Effector memory CD4-positive, alpha-beta T cell (primary cell): ENCODE measurements around the gene CEP112.

Experiments used
- DNase-seq, 3 donors: peaks; one replicate each; pipeline ENCODE4 v3.0.0-alpha.2; 2020
- H3K27ac ChIP-seq: 2 replicates; pipeline ENCODE4 v1.7.0; 2013; ENCODE audit warnings: mild to moderate bottlenecking, low read length, moderate library complexity; ENCODE audit not compliant: insufficient read depth, poor library complexity, severe bottlenecking
- H3K27me3 ChIP-seq: replicated peaks from 2 replicates; pipeline ENCODE4 v1.7.0; 2013; ENCODE audit warnings: mild to moderate bottlenecking, low read length; ENCODE audit not compliant: insufficient read depth, control insufficient read depth, poor library complexity, severe bottlenecking
- H3K36me3 ChIP-seq: 2 replicates; pipeline ENCODE4 v1.7.0; 2013; ENCODE audit warnings: mild to moderate bottlenecking, low read length, moderate library complexity; ENCODE audit not compliant: control insufficient read depth, insufficient read depth
- H3K4me1 ChIP-seq: 2 replicates; pipeline ENCODE4 v1.7.0; 2013; ENCODE audit warnings: low read length, mild to moderate bottlenecking; ENCODE audit not compliant: control insufficient read depth, insufficient read depth, poor library complexity, severe bottlenecking
- H3K4me3 ChIP-seq: 2 replicates; pipeline ENCODE4 v1.7.0; 2013; ENCODE audit warnings: low read length, low read depth, mild to moderate bottlenecking; ENCODE audit not compliant: insufficient read depth, poor library complexity, severe bottlenecking
- H3K9me3 ChIP-seq: 2 replicates; pipeline ENCODE4 v1.7.0; 2013; ENCODE audit warnings: mild to moderate bottlenecking, low read length, moderate library complexity; ENCODE audit not compliant: control insufficient read depth

CEP112 gene

GRCh38 chr17:65711671-65712276 lies 480.2 kb downstream of the CEP112 start:
- H3K27ac ChIP-seq, result no peak overlapping the region
- no peaks in the 10 kb centered on the region for H3K9me3 ChIP-seq
- H3K36me3 ChIP-seq, result no peaks in the 10 kb centered on the region
- no peak for DNase-seq
- no peaks in the 10 kb centered on the region for H3K4me1 ChIP-seq
- no peaks in the 10 kb centered on the region for H3K27me3 ChIP-seq
- peak overlapping the region; percentile 17 for H3K4me3 ChIP-seq

GRCh38 chr17:65707780-65708179 lies 484.2 kb downstream of the CEP112 start:
- no peaks in the 10 kb centered on the region for H3K9me3 ChIP-seq
- no peaks in the 10 kb centered on the region for H3K36me3 ChIP-seq
- no peaks in the 10 kb centered on the region for H3K4me1 ChIP-seq
- no peak overlapping the region for H3K27ac ChIP-seq
- DNase-seq, result no peak
- no peaks in the 10 kb centered on the region for H3K27me3 ChIP-seq
- no peak overlapping the region for H3K4me3 ChIP-seq

DNA sequence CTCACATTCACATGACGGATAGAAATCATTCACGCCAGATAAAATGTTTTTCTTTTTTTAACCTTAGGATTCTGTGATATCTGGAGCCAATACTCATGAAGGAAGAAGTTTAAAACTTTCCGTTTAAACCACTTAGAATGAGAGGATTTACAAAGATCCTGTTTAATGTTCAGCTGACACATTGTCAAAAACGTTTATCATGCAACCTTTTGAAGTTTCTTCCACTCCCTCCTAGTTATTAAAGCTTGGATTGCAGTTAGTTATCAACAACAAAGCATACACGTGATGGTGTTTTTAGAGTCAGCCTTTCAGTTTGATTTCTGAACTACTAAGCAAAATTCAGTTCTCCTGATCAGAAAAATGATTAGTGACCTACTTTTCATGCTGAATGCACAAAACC lies 487.2 kb downstream of the CEP112 start:
- no peaks in the 10 kb centered on the region for H3K4me1 ChIP-seq
- no peak overlapping the region for H3K27ac ChIP-seq
- H3K27me3 ChIP-seq, result no peaks in the 10 kb centered on the region
- no peaks in the 10 kb centered on the region for H3K36me3 ChIP-seq
- no peaks in the 10 kb centered on the region for H3K9me3 ChIP-seq
- no peak overlapping the region for H3K4me3 ChIP-seq
- DNase-seq, result no peak

GRCh38 chr17:65703891-65704290 lies 488.0 kb downstream of the CEP112 start:
- Histone ChIP-seq H3K27me3 (no peaks in the 10 kb centered on the region), H3K4me1 (no peaks in the 10 kb centered on the region), H3K36me3 (no peaks in the 10 kb centered on the region), H3K4me3 (no peak overlapping the region), H3K27ac (no peak overlapping the region), H3K9me3 (no peaks in the 10 kb centered on the region)
- DNase-seq, result no peak

- Histone ChIP-seq H3K4me3 (no peak overlapping the region), H3K36me3 (no peaks in the 10 kb centered on the region), H3K27me3 (no peaks in the 10 kb centered on the region), H3K4me1 (no peaks in the 10 kb centered on the region), H3K27ac (no peak overlapping the region), H3K9me3 (no peaks in the 10 kb centered on the region)
- no peak for DNase-seq
Observed at GRCh38 chr17:65699459-65699858, 492.5 kb downstream of the CEP112 start.

GRCh38 chr17:65698381-65699061 lies 493.4 kb downstream of the CEP112 start:
- Histone ChIP-seq H3K36me3 (no peaks in the 10 kb centered on the region), H3K27me3 (no peaks in the 10 kb centered on the region), H3K9me3 (no peaks in the 10 kb centered on the region), H3K4me1 (no peaks in the 10 kb centered on the region), H3K27ac (no peak overlapping the region), H3K4me3 (no peak overlapping the region)
- DNase-seq, result no peak

DNA sequence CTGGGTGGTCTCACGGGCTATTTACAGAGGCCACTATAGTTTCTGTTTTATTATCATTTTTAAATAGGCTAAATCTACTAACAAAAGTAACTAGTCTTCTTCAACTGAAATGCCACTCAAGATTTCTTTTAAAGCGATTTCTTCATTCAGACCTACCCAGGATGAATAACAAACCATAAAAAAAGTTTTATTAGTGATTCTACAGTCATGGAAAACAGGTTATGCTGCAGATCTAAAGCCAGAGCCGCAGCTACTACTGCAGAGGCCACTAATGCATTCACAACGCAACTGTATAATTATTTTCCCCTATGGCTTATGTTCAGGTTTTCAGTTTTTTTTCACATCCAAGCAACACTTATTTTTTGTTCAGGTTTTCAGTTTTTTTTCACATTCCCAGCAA lies 494.3 kb downstream of the CEP112 start:
- Histone ChIP-seq H3K4me3 (no peak overlapping the region), H3K27me3 (no peaks in the 10 kb centered on the region), H3K36me3 (no peaks in the 10 kb centered on the region), H3K4me1 (no peaks in the 10 kb centered on the region), H3K27ac (no peak overlapping the region), H3K9me3 (no peaks in the 10 kb centered on the region)
- no peak for DNase-seq

DNA sequence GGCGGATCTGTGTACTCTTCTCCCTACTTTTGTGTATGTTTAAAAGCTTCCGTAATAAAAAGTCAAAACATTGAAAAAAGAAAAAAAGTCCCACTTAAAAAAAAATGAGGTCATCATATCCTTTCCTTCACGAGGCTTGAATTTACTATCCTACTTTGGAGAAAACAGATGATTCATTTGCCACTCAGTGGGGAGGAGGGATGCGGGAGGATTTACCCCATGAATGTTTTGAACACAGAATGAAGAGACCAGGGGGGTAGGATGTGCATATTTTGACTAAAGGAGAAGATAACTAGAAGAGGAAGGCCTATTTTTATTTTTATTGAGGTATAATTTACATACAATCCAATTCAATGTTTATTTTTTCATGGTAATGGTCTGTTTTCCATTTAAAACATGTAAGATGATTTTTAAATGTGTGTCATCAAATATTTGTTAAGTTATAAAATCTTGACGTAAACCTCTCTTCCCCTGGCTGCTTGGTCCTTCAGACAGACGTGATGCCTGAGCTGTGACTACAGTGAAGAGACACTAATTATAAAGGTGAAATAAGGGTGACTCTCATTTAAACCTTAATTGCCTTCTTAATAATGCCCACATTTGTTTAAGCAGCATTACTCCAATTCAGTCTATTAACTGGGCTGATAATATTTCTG lies 495.1 kb downstream of the CEP112 start:
- H3K9me3 ChIP-seq, result no peaks in the 10 kb centered on the region
- DNase-seq, result no peak

DNA sequence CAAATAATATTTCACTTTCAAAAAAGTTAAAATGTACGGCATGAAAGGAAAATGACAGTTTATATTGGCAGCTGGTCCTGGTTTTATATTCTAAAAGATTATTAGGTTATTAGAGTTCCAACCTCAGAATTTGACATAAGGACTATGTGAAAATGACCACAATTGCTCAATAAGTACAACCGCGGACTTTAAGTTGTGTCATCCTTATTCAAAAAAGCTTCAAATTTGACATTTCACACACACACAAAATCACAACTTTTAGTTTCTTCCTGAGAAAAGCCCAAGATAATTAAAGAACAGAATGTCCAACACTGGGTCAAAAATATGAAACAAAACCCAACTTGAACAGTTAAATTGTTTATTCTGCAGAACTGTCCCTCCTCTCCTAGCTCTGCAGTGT lies 497.3 kb downstream of the CEP112 start:
- H3K27me3 ChIP-seq, result no peaks in the 10 kb centered on the region
- H3K27ac ChIP-seq, result no peak overlapping the region
- H3K36me3 ChIP-seq, result no peaks in the 10 kb centered on the region
- H3K4me1 ChIP-seq, result no peaks in the 10 kb centered on the region
- DNase-seq, result no peak
- H3K9me3 ChIP-seq, result no peaks in the 10 kb centered on the region
- H3K4me3 ChIP-seq, result no peak overlapping the region

More for the DNA sequence above, 495.1 kb downstream of the CEP112 start:
- H3K4me3 ChIP-seq, result no peak overlapping the region
- H3K36me3 ChIP-seq, result no peaks in the 10 kb centered on the region
- H3K27ac ChIP-seq, result no peak overlapping the region
- H3K27me3 ChIP-seq, result no peaks in the 10 kb centered on the region
- H3K4me1 ChIP-seq, result no peaks in the 10 kb centered on the region

GRCh38 chr17:65690626-65691310 lies 501.2 kb downstream of the CEP112 start:
- Histone ChIP-seq H3K9me3 (no peaks in the 10 kb centered on the region), H3K36me3 (no peaks in the 10 kb centered on the region), H3K4me1 (no peaks in the 10 kb centered on the region), H3K27ac (no peak overlapping the region), H3K27me3 (no peaks in the 10 kb centered on the region), H3K4me3 (no peak overlapping the region)
- no peak for DNase-seq
